Adrenal gland (tissue), 12 donors: ENCODE measurements around the gene SMIM14. TPM values are rescaled to one million over a fixed set of nuclear protein-coding genes. Genes with fewer than 3 reads are reported as not detected.
"Not testable (repeated sequence)": the region's sequence is repeated elsewhere in the genome, so short reads cannot be mapped to it uniquely, and the experiment has no call there.

Source experiments
- DNase-seq, 7 donors: peaks; one replicate each; pipeline ENCODE4 v3.0.0-alpha.2; 2019 to 2020
- H3K27ac ChIP-seq, 5 donors: fragments of 200-600 bp; sonication (generic) in 4 of 5; 1 replicate in 3 of 5; 2 replicates in 2 of 5; pipeline versions ENCODE4 v1.5.1 to v1.8.0; 2016 to 2020; ENCODE audit warnings: mild to moderate bottlenecking in 1 of 5
- H3K27me3 ChIP-seq: fragments of 200-600 bp; 2 replicates; pipeline ENCODE4 v1.8.0; 2021
- H3K36me3 ChIP-seq, 2 donors: fragments of 200-600 bp; replicated peaks in 1 of 2; 1 replicate in 1 of 2; 2 replicates in 1 of 2; pipeline versions ENCODE4 v1.5.1 to v1.8.0; 2018 to 2022
- H3K4me1 ChIP-seq, 2 donors: fragments of 200-600 bp; replicated peaks in 1 of 2; 1 replicate in 1 of 2; 2 replicates in 1 of 2; pipeline versions ENCODE4 v1.5.1 to v1.8.0; 2018 to 2021
- H3K4me3 ChIP-seq, 4 donors: fragments of 200-600 bp; sonication (generic) in 3 of 4; one replicate each; pipeline ENCODE4 v1.5.1; 2016 to 2018
- H3K9me3 ChIP-seq, 3 donors: fragments of 200-600 bp; sonication (generic) in 1 of 3; replicated peaks in 1 of 3; 1 replicate in 2 of 3; 2 replicates in 1 of 3; pipeline versions ENCODE4 v1.5.1 to v1.8.0; 2016 to 2021
- CTCF ChIP-seq, 6 experiments: fragments of 450-650 bp in 4 of 6; fragments of 200-600 bp in 2 of 6; sonication (generic) in 1 of 6; IDR thresholded peaks; 1 replicate in 5 of 6; 2 replicates in 1 of 6; pipeline versions ENCODE4 v1.5.1 to v1.8.0; 2016 to 2021; ENCODE audit warnings: antibody characterized with exemption in 6 of 6, mild to moderate bottlenecking in 2 of 6, moderate library complexity in 1 of 6
- POLR2A ChIP-seq, 2 donors: fragments of 450-650 bp; IDR thresholded peaks; one replicate each; pipeline ENCODE4 v1.6.1; 2017; ENCODE audit warnings: antibody characterized with exemption in 2 of 2, mild to moderate bottlenecking in 2 of 2, moderate library complexity in 1 of 2
- WGBS, 4 donors: extraction: QIAGEN DNeasy Blood & Tissue Kit in 2 of 4; methylation state at CpG; one replicate each; pipeline versions ENCODE4 v1.1.5 to v1.1.7; 2013 to 2017; 5-methylcytosine and 5-hydroxymethylcytosine counted together
- intact Hi-C, 2 donors: fragments of 100-400 bp; cut with DNase I; formaldehyde crosslinking; loops; one replicate each; pipeline versions ENCODE4 v1.14.1 to v1.15.0; 2022 to 2023
- polyA plus RNA-seq, 3 donors: library from polyadenylated mRNA; stranded (reverse); fragments of 200-250 nt in 2 of 3; fragments of 350-450 nt in 1 of 3; fragmentation: Illumina TruSeq in 1 of 3; extraction: RNeasy Lipid Tissue Mini Kit (QIAGEN cat#74804) in 1 of 3; gene quantifications; one replicate each; pipeline ENCODE4 v1.2.3, GENCODE V29; 2013 to 2014
- total RNA-seq, 9 donors: library from RNA; depleted of rRNA in 4 of 9; stranded (reverse); fragments of >200 nt in 4 of 9; fragments of 120-200 nt in 1 of 9; fragmentation: NEBNext Ultra II Directional in 1 of 9; extraction: Animal tissue kit (Norgen Biotek cat#: 25700) in 1 of 9; gene quantifications; one replicate each; pipeline versions ENCODE4 v1.1.0 to v1.2.4, GENCODE V29; 2013 to 2023
- donor health status: healthy with polysubstance abuse.
- donor health status: Bipolar disorder and iron deficiency.
- donor health status: DM: yes; HTN: yes; CAD: no.
- donor health status: DM: no; HTN: no; CAD: no.
- donor health status: DM: no; HTN: no; CAD: no.
- donor health status: DM: yes; HTN: yes; CAD: no.

Gene SMIM14
- total and polyA plus RNA-seq, 12 donors, result 24.1 to 160 (median 119) TPM

GRCh38 chr4:39670296-39670695 lies 31.6 kb upstream of the SMIM14 start:
- H3K9me3 ChIP-seq, intact Hi-C loops, H3K27me3 ChIP-seq, H3K36me3 ChIP-seq, H3K27ac ChIP-seq, H3K4me1 ChIP-seq, DNase-seq, H3K4me3 ChIP-seq: not testable (repeated sequence)
- 86 to 100% (median 94%) methylated on average over 1 of the region's 1 CpG for WGBS, 4 donors

- H3K36me3 ChIP-seq, result no peaks in the 10 kb centered on the region
Measured at GRCh38 chr4:39668887-39669286, 30.2 kb upstream of the SMIM14 start.

GRCh38 chr4:39667706-39668105 lies 29.0 kb upstream of the SMIM14 start:
- H3K4me1 ChIP-seq, result no peaks in the 10 kb centered on the region
- no peaks in the 10 kb centered on the region for H3K36me3 ChIP-seq
- no peak overlapping the region for H3K27ac ChIP-seq
- 25 to 47% (median 40%) methylated on average over 1 of the region's 1 CpG for WGBS, 4 donors
- no peak for DNase-seq
- H3K27me3 ChIP-seq, result no peaks in the 10 kb centered on the region
- intact Hi-C loops, result no loop called here
- TF ChIP-seq CTCF (IDR thresholded peaks at IDR 0.05), result no peak
- no peak for TF ChIP-seq POLR2A (IDR thresholded peaks at IDR 0.05)
- no peaks in the 10 kb centered on the region for H3K9me3 ChIP-seq
- no peak overlapping the region for H3K4me3 ChIP-seq

More at GRCh38 chr4:39668887-39669286, 30.2 kb upstream of the SMIM14 start:
- Histone ChIP-seq H3K9me3 (no peaks in the 10 kb centered on the region), H3K27ac (no peak overlapping the region), H3K4me3 (no peak overlapping the region), H3K27me3 (no peaks in the 10 kb centered on the region), H3K4me1 (no peaks in the 10 kb centered on the region)
- whole genome bisulfite sequencing, 4 donors, result 67 to 74% (median 69%) methylated on average over 2 of the region's 2 CpGs
- no peak for DNase-seq
- intact Hi-C loops, result no loop called here
- TF ChIP-seq CTCF (IDR thresholded peaks at IDR 0.05) (no peak), POLR2A (IDR thresholded peaks at IDR 0.05) (no peak)

- Histone ChIP-seq H3K36me3 (no peaks in the 10 kb centered on the region), H3K27ac (no peak overlapping the region), H3K4me3 (no peak overlapping the region), H3K9me3 (no peaks in the 10 kb centered on the region), H3K4me1 (peaks cover 0 to 3% of the 10 kb centered on the region in 2 donors), H3K27me3 (no peaks in the 10 kb centered on the region)
- intact Hi-C loops, result no loop called here
- no peak for DNase-seq
- WGBS, 4 donors, result 61 to 71% (median 70%) methylated on average over 3 of the region's 3 CpGs
- no peak for TF ChIP-seq POLR2A (IDR thresholded peaks at IDR 0.05)
Measured at GRCh38 chr4:39664828-39665731, 26.4 kb upstream of the SMIM14 start.

- 38 to 56% (median 39%) methylated on average over 7 of the region's 7 CpGs for WGBS, 4 donors
- no peak overlapping the region for H3K27ac ChIP-seq
- peaks cover 0 to 3% of the 10 kb centered on the region in 2 donors for H3K4me1 ChIP-seq
- TF ChIP-seq POLR2A (IDR thresholded peaks at IDR 0.05) (no peak), CTCF (IDR thresholded peaks at IDR 0.05) (no peak)
- no peak overlapping the region for H3K4me3 ChIP-seq
- H3K9me3 ChIP-seq, result no peaks in the 10 kb centered on the region
- H3K27me3 ChIP-seq, result no peaks in the 10 kb centered on the region
- no peaks in the 10 kb centered on the region for H3K36me3 ChIP-seq
- intact Hi-C loops, result no loop called here
- no peak for DNase-seq
Measured at GRCh38 chr4:39662683-39663082, 24.0 kb upstream of the SMIM14 start.
